LNCaP clone FGC (cell line): ENCODE data around the gene MTA1.

Experiments
- DNase-seq: peaks from one replicate; pipeline ENCODE4 v3.0.0-alpha.2; 2011; ENCODE audit warnings: low read depth
- H3K4me3 ChIP-seq: 2 replicates; pipeline ENCODE4 v1.5.1; 2011; ENCODE audit warnings: mild to moderate bottlenecking, low read depth, low read length, control low read depth
- TF ChIP-seq, protein P1 (sequence below): IDR thresholded peaks from 2 replicates; pipeline ENCODE4 v1.5.1; 2012; ENCODE audit warnings: mild to moderate bottlenecking; ENCODE audit not compliant: control insufficient read depth, insufficient read depth; ENCODE audit errors: extremely low read depth

Gene MTA1

DNA sequence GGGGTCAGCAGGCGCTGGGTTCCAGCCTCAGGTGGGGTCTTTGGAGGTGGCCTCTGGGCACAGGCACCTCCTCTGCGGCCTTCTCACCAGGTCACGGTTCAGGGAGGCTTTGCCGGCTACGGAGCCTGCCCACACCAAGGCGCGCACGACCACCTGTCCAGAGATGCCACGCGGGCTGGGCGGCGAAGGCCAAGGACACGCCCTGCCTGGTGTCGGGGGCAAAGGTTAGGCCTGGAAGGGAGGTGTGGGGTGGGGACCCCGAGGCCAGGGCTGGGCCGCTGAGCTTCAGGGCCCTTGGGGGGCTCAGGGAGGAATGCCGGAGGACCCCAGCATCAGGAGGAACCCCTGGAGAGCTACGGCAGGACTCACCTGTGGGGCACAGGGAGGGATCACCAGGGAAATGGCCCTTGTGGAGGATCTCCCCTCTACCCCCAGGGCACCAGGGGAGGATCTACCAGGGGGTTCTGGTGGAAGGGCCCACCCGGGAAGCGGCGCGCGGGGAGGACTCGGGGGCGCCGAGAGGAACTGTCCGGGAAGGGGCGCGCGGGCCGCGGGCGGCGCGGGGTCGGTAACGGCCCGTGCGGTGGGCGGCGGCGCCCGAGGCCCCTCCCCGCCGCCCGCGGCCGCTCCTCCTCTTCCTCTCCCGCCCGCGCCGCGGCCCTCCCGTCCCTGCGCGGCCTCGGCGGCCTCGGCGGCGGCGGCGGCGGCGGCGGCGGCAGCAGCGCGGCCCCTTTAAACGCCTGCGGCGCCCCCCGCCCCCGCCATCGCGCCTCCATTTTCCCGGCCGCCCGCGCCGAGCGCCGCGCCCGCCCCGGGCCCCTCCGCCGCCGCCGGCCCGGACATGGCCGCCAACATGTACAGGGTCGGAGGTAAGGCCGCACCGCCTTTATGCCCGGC lies at the start of gene MTA1:
Gene MTA1 (plus strand): TSS at position 633 of the 897 bp plus-strand sequence. CDS start 209 bp downstream, at position 842.
- DNase-seq: no peak
- TF ChIP-seq, protein P1, sequence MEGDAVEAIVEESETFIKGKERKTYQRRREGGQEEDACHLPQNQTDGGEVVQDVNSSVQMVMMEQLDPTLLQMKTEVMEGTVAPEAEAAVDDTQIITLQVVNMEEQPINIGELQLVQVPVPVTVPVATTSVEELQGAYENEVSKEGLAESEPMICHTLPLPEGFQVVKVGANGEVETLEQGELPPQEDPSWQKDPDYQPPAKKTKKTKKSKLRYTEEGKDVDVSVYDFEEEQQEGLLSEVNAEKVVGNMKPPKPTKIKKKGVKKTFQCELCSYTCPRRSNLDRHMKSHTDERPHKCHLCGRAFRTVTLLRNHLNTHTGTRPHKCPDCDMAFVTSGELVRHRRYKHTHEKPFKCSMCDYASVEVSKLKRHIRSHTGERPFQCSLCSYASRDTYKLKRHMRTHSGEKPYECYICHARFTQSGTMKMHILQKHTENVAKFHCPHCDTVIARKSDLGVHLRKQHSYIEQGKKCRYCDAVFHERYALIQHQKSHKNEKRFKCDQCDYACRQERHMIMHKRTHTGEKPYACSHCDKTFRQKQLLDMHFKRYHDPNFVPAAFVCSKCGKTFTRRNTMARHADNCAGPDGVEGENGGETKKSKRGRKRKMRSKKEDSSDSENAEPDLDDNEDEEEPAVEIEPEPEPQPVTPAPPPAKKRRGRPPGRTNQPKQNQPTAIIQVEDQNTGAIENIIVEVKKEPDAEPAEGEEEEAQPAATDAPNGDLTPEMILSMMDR: no peak

DNA sequence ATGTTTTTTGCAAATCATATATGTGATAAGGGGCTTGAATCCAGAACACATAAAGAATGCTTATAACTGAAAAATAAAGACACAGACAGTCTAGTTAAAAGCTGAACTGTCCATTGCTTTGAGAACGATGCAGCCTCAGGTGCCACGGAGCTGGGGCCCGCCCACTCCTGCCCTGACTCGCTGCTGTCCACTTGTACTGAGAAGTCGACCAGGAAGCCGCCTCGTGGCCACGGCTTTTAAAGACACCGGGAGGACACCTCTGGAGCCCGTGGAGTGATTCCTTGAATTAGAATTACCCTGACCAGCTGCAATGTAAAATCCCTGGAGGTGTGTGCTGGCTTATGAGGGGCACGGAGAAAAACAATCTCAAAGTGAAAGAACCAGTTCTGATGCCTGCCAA lies 45.2 kb upstream of the MTA1 start:
- no peak overlapping the region for H3K4me3 ChIP-seq
- TF ChIP-seq, protein P1: peak; percentile 24; the same call in 1 of the 2 replicates
- DNase-seq: peak; percentile 34

More for the DNA sequence above, at the start of gene MTA1:
- H3K4me3 ChIP-seq: peak within 1 kb of the TSS; percentile 93

DNA sequence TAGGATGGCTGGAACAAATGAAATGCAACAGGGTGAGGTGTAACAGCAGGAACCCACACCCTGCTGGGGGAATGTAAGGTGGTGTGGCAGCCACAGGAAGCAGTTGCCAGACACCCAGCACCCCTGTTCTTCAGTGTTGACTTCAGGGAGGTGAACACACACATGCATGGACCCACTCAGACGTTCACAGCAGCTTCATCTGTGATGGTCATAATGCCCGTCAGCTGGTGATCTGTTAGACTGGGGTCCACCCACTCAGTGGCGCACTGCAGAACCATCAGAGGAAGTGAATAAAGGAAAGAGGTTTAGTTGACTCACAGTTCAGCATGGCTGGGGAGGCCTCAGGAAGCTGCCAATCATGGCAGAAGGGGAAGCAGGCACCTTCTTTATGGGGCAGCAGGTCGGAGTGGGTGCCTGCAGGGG lies 44.0 kb upstream of the MTA1 start:
- no peak overlapping the region for H3K4me3 ChIP-seq
- no peak for DNase-seq
- TF ChIP-seq, protein P1: no peak

DNA sequence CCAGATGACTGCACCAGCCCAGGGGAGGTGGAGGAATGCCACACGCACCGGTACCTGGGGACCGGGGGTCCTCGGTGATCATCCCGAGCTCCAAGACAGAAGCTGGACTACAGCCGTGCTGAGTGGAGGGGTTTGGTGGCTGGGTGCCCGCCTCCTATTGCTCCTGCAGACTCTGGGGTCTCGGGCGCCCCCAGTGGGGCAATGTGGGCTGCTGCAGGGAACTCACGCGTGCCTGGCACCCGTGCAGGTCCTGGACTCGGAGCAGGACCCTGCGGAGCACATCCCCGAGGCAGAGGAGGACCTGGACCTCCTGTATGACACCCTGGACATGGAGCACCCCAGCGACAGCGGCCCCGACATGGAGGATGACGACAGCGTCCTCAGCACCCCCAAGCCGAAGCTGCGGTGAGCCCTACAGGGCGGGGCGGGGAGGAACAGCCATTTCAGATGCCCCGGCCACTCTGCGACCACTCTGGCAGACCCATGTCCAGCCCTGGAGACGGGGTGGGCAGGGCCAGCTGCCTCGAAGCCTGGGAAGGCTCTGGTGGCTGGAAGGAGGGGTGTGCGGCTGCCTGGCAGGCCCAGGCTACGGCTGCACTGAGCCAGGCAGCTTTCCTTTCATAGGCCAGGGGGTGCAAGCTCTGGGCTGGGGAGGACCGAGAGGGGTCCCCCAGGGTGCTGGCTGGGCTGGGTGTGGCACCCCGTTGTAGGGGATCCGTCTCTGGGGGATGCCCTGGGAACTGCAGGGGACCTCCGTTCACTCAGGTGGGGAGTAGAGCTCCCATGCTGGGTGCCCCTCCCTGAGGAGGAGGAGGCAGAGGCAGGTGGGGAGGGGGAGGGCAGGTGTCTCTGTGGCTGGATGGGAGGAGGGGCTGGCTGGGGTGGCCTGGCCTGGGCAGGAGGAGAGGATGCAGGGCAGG lies 42.8 kb upstream of the MTA1 start:
- DNase-seq: no peak
- H3K4me3 ChIP-seq: no peak overlapping the region
- TF ChIP-seq, protein P1: no peak

DNA sequence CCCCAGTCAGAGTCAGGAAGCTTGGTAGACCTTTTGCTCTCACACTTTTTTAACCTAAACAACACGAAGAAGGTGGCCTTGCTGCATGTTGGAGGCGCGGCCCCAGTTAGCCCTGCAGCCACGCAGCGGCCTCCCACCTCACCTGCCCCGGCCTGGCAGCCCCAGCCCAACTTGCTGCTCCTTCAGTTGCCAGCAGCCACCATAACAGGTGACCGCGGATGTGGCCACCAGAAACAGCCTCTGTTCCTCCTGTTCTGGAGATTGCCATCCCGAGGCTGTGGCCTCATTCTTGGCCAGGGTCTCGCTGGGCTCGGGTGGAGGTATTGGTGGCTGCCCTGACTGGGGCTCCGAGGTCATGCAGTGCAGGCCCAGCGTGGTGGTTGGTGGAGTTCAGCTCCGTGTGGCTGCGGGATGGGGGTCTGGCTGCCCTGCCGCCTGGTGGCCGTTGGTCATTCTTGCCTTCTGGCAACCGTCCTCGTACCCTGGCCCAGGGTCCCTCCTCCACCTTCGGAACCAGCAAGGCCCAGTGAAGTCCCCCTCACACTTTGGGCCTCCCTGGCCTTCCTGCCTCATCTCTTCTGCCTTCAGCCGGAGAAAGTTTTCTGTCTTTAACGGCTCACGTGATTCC lies 42.0 kb upstream of the MTA1 start:
- DNase-seq: no peak
- H3K4me3 ChIP-seq: no peak overlapping the region
- TF ChIP-seq, protein P1: no peak

DNA sequence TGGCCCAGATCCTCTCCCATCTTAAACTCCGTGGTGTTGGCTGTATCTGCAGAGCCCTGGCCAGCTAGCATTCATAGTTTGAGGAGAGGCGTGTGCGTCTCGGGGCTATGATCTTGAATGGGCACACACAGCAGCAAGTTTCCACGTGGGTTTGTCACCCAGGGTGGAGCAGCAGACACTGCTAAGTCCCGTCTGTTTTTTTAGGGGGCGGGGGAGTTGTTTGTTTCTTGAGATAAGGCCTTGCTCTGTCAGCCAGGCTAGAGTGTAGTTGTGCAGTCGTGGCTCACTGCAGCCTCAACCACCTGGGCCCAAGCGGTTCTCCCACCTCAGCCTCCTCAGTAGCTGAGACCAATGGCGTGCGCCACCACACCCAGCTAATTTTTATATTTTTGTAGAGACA lies 41.4 kb upstream of the MTA1 start:
- no peak for DNase-seq
- TF ChIP-seq, protein P1: no peak
- no peak overlapping the region for H3K4me3 ChIP-seq
